ENCODE data around the gene ATP6V1G1.

Gene ATP6V1G1

DNA sequence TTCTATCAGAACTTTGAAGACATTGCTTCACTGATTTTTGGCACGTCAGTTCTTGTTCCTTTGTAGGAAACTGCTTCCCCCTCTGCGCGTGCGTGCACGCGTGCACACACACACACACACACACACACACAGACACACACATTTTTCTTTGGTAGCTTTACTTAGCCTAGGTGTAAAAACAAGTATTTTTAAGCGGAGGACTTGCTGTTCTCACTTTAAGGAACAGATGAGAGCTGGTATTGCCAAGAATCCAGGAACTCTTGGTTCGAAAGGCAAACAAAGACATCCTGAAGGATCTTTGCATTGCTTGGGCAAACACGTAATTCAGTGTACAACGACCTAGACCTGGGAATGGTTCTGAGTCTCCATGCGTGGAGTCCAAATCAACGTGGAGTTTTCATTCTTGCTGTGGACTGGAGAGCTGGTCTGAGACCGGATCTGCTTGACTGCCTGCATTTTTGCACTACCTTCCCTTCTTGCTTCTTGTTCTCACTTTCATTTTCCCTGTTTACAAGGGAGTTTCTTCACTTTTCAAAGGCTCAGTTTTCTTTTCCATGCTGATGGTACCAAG lies 31.7 kb downstream of the ATP6V1G1 start:
- Histone ChIP-seq H2AFZ (ENCODE audit: low read length) (no peak overlapping the region), H3K27me3 (replicated peaks; ENCODE audit: insufficient read depth, low read length) (no peaks in the 10 kb centered on the region), H3K27ac (ENCODE audit: low read length) (peak overlapping the region; percentile 14; the same call in 1 of the 2 replicates), H3K9ac (ENCODE audit: low read length) (peak overlapping the region; percentile 1; the same call in 1 of the 2 replicates), H4K20me1 (ENCODE audit: insufficient read depth, low read length) (no peaks in the 10 kb centered on the region), H3F3A (ENCODE audit: insufficient read depth, low read length) (peaks cover 24% of the 10 kb centered on the region), H3K4me1 (ENCODE audit: low read length) (peaks cover 45% of the 10 kb centered on the region), H3K36me3 (replicated peaks; ENCODE audit: insufficient read depth, low read length) (peaks cover 19% of the 10 kb centered on the region), H3K4me2 (ENCODE audit: low read depth, low read length) (peak overlapping the region; percentile 40), H3K9me3 (replicated peaks; ENCODE audit: insufficient read depth, low read length) (no peaks in the 10 kb centered on the region), H3K4me3 (ENCODE audit: low read length) (peak overlapping the region; percentile 3; the same call in 1 of the 2 replicates), H3K9me2 (replicated peaks; ENCODE audit: insufficient read depth, low read length) (no peaks in the 10 kb centered on the region), H3K79me2 (ENCODE audit: low read length) (peaks cover 92% of the 10 kb centered on the region)
- no peak for TF ChIP-seq EZH2 (optimal IDR thresholded peaks at IDR 0.05; ENCODE audit: low read depth, low read length)
- TF ChIP-seq, protein P1, sequence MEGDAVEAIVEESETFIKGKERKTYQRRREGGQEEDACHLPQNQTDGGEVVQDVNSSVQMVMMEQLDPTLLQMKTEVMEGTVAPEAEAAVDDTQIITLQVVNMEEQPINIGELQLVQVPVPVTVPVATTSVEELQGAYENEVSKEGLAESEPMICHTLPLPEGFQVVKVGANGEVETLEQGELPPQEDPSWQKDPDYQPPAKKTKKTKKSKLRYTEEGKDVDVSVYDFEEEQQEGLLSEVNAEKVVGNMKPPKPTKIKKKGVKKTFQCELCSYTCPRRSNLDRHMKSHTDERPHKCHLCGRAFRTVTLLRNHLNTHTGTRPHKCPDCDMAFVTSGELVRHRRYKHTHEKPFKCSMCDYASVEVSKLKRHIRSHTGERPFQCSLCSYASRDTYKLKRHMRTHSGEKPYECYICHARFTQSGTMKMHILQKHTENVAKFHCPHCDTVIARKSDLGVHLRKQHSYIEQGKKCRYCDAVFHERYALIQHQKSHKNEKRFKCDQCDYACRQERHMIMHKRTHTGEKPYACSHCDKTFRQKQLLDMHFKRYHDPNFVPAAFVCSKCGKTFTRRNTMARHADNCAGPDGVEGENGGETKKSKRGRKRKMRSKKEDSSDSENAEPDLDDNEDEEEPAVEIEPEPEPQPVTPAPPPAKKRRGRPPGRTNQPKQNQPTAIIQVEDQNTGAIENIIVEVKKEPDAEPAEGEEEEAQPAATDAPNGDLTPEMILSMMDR (IDR thresholded peaks at IDR 0.05; ENCODE audit: low read length), result no peak
- TF ChIP-seq EZH2phosphoT487 (IDR thresholded peaks at IDR 0.05; ENCODE audit: low read length), result no peak
- peak; percentile 7 for DNase-seq

DNA sequence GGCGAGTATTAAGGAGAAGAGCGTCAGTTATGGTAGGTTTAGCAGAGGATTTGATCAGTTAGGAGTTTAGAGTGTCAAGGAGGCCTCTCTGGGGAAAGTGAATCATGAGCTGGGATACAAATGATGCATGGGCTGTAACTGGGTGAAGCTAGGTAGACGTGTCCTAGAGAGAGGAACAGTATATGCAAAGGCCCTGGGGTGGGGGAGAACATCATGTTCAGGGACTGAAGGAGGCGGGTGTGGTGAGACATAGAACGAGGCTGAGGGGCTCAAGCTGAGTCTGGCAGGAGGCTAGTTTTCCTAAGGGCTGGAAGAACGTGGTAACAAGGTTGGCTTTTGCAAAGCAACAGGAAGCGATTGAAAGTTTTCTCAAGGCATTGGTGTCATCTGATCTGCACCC lies 34.0 kb downstream of the ATP6V1G1 start:
- H3K4me1 ChIP-seq (ENCODE audit: low read length), result peaks cover 29% of the 10 kb centered on the region
- H3K27ac ChIP-seq (ENCODE audit: low read length), result no peak overlapping the region
- DNase-seq, result no peak
- H2AFZ ChIP-seq (ENCODE audit: low read length), result no peak overlapping the region
- H3K9me3 ChIP-seq (replicated peaks; ENCODE audit: insufficient read depth, low read length), result no peaks in the 10 kb centered on the region
- H3K27me3 ChIP-seq (replicated peaks; ENCODE audit: insufficient read depth, low read length), result no peaks in the 10 kb centered on the region
- H3K4me2 ChIP-seq (ENCODE audit: low read depth, low read length), result no peak overlapping the region
- H4K20me1 ChIP-seq (ENCODE audit: insufficient read depth, low read length), result no peaks in the 10 kb centered on the region
- no peak overlapping the region for H3K9ac ChIP-seq (ENCODE audit: low read length)
- H3F3A ChIP-seq (ENCODE audit: insufficient read depth, low read length), result peaks cover 19% of the 10 kb centered on the region
- peaks cover 19% of the 10 kb centered on the region for H3K36me3 ChIP-seq (replicated peaks; ENCODE audit: insufficient read depth, low read length)
- H3K4me3 ChIP-seq (ENCODE audit: low read length), result no peak overlapping the region
- TF ChIP-seq EZH2phosphoT487 (IDR thresholded peaks at IDR 0.05; ENCODE audit: low read length) (no peak), EZH2 (optimal IDR thresholded peaks at IDR 0.05; ENCODE audit: low read depth, low read length) (no peak)
- TF ChIP-seq, protein P1 (IDR thresholded peaks at IDR 0.05; ENCODE audit: low read length), result no peak
- H3K9me2 ChIP-seq (replicated peaks; ENCODE audit: insufficient read depth, low read length), result no peaks in the 10 kb centered on the region
- peaks cover 86% of the 10 kb centered on the region for H3K79me2 ChIP-seq (ENCODE audit: low read length)

DNA sequence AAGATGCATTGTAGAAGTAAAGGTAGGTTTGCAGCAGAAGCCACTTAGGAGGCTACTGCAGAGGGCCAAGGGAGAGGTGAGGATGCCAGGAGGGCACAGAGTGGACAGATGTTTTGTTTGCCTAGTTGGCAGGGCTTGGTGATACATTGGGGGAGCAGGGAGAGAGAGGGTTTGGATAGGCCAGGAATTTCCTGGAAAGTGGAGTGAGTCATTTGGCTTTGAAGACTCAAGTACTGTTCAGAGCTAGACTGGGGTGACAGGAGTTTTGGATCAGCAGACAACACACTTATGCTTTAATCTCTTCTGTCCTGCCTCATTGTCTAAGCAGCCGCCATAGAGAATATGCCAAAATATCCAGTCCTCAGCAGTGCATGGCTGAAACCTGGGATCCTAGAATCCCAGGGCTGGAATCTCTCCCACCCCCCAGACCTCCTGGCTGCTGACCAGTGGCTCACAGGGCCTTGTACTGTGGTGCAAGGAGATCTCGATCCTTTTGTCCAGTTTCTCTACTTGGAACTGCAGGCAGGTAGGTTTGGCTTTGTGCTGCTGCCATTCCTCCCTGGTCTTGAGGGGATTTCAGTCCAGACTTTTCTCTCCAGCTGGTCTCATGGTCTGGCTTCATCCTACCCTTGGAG lies 34.5 kb downstream of the ATP6V1G1 start:
- Histone ChIP-seq H3K4me2 (ENCODE audit: low read depth, low read length) (no peak overlapping the region), H3K9me3 (replicated peaks; ENCODE audit: insufficient read depth, low read length) (no peaks in the 10 kb centered on the region), H3K4me3 (ENCODE audit: low read length) (no peak overlapping the region), H3K9me2 (replicated peaks; ENCODE audit: insufficient read depth, low read length) (no peaks in the 10 kb centered on the region), H3K9ac (ENCODE audit: low read length) (no peak overlapping the region), H3K36me3 (replicated peaks; ENCODE audit: insufficient read depth, low read length) (peaks cover 19% of the 10 kb centered on the region), H4K20me1 (ENCODE audit: insufficient read depth, low read length) (no peaks in the 10 kb centered on the region), H3K27me3 (replicated peaks; ENCODE audit: insufficient read depth, low read length) (no peaks in the 10 kb centered on the region), H2AFZ (ENCODE audit: low read length) (no peak overlapping the region), H3K27ac (ENCODE audit: low read length) (no peak overlapping the region), H3K79me2 (ENCODE audit: low read length) (peaks cover 89% of the 10 kb centered on the region), H3K4me1 (ENCODE audit: low read length) (peaks cover 24% of the 10 kb centered on the region), H3F3A (ENCODE audit: insufficient read depth, low read length) (peaks cover 14% of the 10 kb centered on the region)
- no peak for DNase-seq
- TF ChIP-seq EZH2phosphoT487 (IDR thresholded peaks at IDR 0.05; ENCODE audit: low read length) (no peak), EZH2 (optimal IDR thresholded peaks at IDR 0.05; ENCODE audit: low read depth, low read length) (no peak)
- TF ChIP-seq, protein P1 (IDR thresholded peaks at IDR 0.05; ENCODE audit: low read length), result no peak

All from MM.1S (cell line).